HFFc6 (cell line): ENCODE results near the gene USP14. TPM values are rescaled to one million over a fixed set of nuclear protein-coding genes. Genes with fewer than 3 reads are reported as not detected.
A peak's percentile ranks its signal among the peaks of the same experiment; 100 is the strongest.

Experiments
- DNase-seq: peaks from one replicate; pipeline ENCODE4 v3.0.0-alpha.2; 2018
- H3K27ac Mint-ChIP-seq: 2 replicates; pipeline ENCODE4 v1.8.0; 2020; ENCODE audit warnings: mild to moderate bottlenecking, mixed read lengths
- H3K27me3 Mint-ChIP-seq: 2 replicates; pipeline ENCODE4 v1.8.0; 2021; ENCODE audit warnings: mild to moderate bottlenecking, moderate library complexity, mixed read lengths; ENCODE audit not compliant: insufficient read depth
- H3K36me3 Mint-ChIP-seq: 2 replicates; pipeline ENCODE4 v1.8.0; 2021; ENCODE audit warnings: low read depth, mixed read lengths
- H3K4me1 Mint-ChIP-seq: 2 replicates; pipeline ENCODE4 v1.8.0; 2020; ENCODE audit warnings: low read depth, mixed read lengths
- H3K4me3 Mint-ChIP-seq: 2 replicates; pipeline ENCODE4 v1.8.0; 2020; ENCODE audit warnings: mild to moderate bottlenecking, moderate library complexity, mixed read lengths
- H3K9me3 Mint-ChIP-seq: 2 replicates; pipeline ENCODE4 v1.8.0; 2020; ENCODE audit warnings: mild to moderate bottlenecking, mixed read lengths
- CTCF ChIP-seq: fragments of 200-600 bp; sonication (generic); IDR thresholded peaks from 2 replicates; pipeline ENCODE4 v1.5.0; 2021; ENCODE audit warnings: antibody characterized with exemption, mild to moderate bottlenecking
- total RNA-seq, 6 experiments: library from RNA; stranded (reverse); fragmentation: NEBNext Ultra II Directional; extraction: Animal tissue kit (Norgen Biotek cat#: 25700); gene quantifications; 2 replicates in 1 of 6; 3 replicates in 5 of 6; pipeline ENCODE4 v1.2.3, GENCODE V29; 2021

USP14 gene
- total RNA-seq, 6 experiments from 2014 or later = 92.0 to 114 (median 101) TPM

DNA sequence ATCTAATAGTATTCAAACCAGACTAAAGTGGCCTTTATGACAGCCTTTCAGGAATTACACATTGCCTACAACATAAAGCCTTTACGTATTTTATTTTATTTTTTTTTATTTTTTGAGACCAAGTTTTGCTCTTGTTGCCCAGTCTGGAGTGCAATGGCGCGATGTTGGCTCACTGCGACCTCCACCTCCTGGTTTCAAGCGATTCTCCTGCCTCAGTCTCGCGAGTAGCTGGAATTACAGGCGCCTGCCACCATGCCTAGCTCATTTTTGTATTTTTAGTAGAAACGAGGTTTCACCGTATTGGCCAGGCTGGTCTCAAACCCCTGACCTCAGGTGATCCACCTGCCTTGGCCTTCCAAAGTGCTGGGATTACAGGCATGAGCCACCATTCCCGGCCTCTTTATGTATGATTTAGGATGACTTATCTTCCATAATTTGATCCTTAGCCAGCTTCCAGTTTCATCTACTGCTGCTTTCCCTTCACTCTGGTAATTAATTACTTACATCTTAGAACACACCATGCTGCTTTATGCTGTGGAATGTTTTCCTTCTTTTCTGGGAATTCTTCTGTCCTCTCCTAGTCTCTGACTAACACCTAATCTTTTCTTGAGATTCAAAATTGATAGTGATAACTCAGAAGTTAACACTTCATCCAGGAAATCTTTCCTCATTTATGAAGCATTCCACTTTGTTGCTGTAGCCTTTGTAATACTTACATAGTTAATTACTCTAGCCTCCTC lies 2.6 kb downstream of the USP14 start:
- H3K27ac Mint-ChIP-seq = no peak overlapping the region; the same call in 1 of the 2 replicates
- peaks cover 32% of the 10 kb centered on the region for H3K4me1 Mint-ChIP-seq
- no peak for DNase-seq
- peaks cover 33% of the 10 kb centered on the region for H3K36me3 Mint-ChIP-seq
- H3K27me3 Mint-ChIP-seq = peaks cover 2% of the 10 kb centered on the region
- TF ChIP-seq CTCF = no peak
- peak overlapping the region; percentile 94 for H3K4me3 Mint-ChIP-seq
- H3K9me3 Mint-ChIP-seq = no peaks in the 10 kb centered on the region

- H3K27me3 Mint-ChIP-seq = peaks cover 2% of the 10 kb centered on the region
- no peak for TF ChIP-seq CTCF
- no peaks in the 10 kb centered on the region for H3K9me3 Mint-ChIP-seq
- peaks cover 37% of the 10 kb centered on the region for H3K36me3 Mint-ChIP-seq
- H3K4me3 Mint-ChIP-seq = no peak overlapping the region
- no peak overlapping the region for H3K27ac Mint-ChIP-seq
- no peak for DNase-seq
- no peaks in the 10 kb centered on the region for H3K4me1 Mint-ChIP-seq
These were observed 14.0 kb downstream of the USP14 start for GRCh38 chr18:172361-172760.

- TF ChIP-seq CTCF = no peak
- peaks cover 10% of the 10 kb centered on the region for H3K4me1 Mint-ChIP-seq
- H3K4me3 Mint-ChIP-seq = no peak overlapping the region
- H3K27me3 Mint-ChIP-seq = no peaks in the 10 kb centered on the region; the same call in 1 of the 2 replicates
- no peak for DNase-seq
- no peak overlapping the region for H3K27ac Mint-ChIP-seq
- peaks cover 11% of the 10 kb centered on the region; the same call in 1 of the 2 replicates for H3K36me3 Mint-ChIP-seq
- no peaks in the 10 kb centered on the region for H3K9me3 Mint-ChIP-seq
These were observed 21.1 kb downstream of the USP14 start for GRCh38 chr18:179499-179898.

DNA sequence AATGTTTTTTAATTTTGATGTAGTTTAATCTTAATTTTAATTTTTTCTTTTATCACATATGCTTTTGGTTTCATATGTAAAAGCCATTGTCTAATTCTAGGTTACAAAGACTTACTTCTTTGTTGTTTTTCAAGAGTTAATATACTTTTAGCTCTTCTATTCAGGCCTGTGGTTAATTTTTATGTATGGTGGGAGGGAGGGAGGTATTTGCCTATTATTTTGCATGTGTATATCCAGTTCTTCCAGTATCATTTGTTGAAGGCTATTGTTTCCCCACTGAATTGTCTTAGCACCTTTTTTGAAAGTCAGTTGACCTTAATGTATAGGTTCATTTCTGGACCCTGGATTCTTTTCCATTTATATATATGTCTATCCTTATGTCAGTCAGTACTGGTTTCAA lies 23.4 kb downstream of the USP14 start:
- Mint-ChIP-seq H3K4me1 (peaks cover 10% of the 10 kb centered on the region), H3K27me3 (no peaks in the 10 kb centered on the region; the same call in 1 of the 2 replicates), H3K4me3 (no peak overlapping the region), H3K9me3 (no peaks in the 10 kb centered on the region), H3K36me3 (peaks cover 11% of the 10 kb centered on the region; the same call in 1 of the 2 replicates), H3K27ac (no peak overlapping the region)
- TF ChIP-seq CTCF = no peak
- no peak for DNase-seq

GRCh38 chr18:183769-184168 lies 25.4 kb downstream of the USP14 start:
- peaks cover 11% of the 10 kb centered on the region; the same call in 1 of the 2 replicates for H3K36me3 Mint-ChIP-seq
- no peak for DNase-seq
- TF ChIP-seq CTCF = no peak

More at GRCh38 chr18:183769-184168, 25.4 kb downstream of the USP14 start:
- no peaks in the 10 kb centered on the region; the same call in 1 of the 2 replicates for H3K27me3 Mint-ChIP-seq
- H3K4me1 Mint-ChIP-seq = peaks cover 10% of the 10 kb centered on the region
- H3K27ac Mint-ChIP-seq = no peak overlapping the region; the same call in 1 of the 2 replicates
- no peaks in the 10 kb centered on the region for H3K9me3 Mint-ChIP-seq
- no peak overlapping the region for H3K4me3 Mint-ChIP-seq
